Duodenal mucosa (tissue), 2 donors: ENCODE measurements around the gene TTC16.

Source experiments
- H3K27ac ChIP-seq: one replicate; pipeline ENCODE4 v1.7.0; 2013; ENCODE audit warnings: low read depth, low read length
- H3K27me3 ChIP-seq, 2 donors: one replicate each; pipeline ENCODE4 v1.7.0; 2013; ENCODE audit warnings: low read length in 2 of 2, control low read depth in 1 of 2; ENCODE audit not compliant: insufficient read depth in 2 of 2, control insufficient read depth in 1 of 2
- H3K36me3 ChIP-seq, 2 donors: one replicate each; pipeline ENCODE4 v1.7.0; 2013; ENCODE audit warnings: low read length in 2 of 2, control low read depth in 1 of 2; ENCODE audit not compliant: insufficient read depth in 2 of 2, control insufficient read depth in 1 of 2
- H3K4me1 ChIP-seq, 2 donors: one replicate each; pipeline ENCODE4 v1.7.0; 2013; ENCODE audit warnings: low read length in 2 of 2, control low read depth in 1 of 2; ENCODE audit not compliant: insufficient read depth in 2 of 2, control insufficient read depth in 1 of 2
- H3K4me3 ChIP-seq, 2 donors: one replicate each; pipeline ENCODE4 v1.7.0; 2013; ENCODE audit warnings: low read length in 2 of 2, low read depth in 1 of 2
- H3K9ac ChIP-seq, 2 donors: one replicate each; pipeline ENCODE4 v1.7.0; 2013; ENCODE audit warnings: low read length in 2 of 2, low read depth in 1 of 2
- H3K9me3 ChIP-seq, 2 donors: one replicate each; pipeline ENCODE4 v1.7.0; 2013; ENCODE audit warnings: low read length in 2 of 2, control low read depth in 1 of 2; ENCODE audit not compliant: control insufficient read depth in 1 of 2

Gene TTC16

GRCh38 chr9:127739614-127740330, 23.9 kb downstream of the TTC16 start:
- Histone ChIP-seq H3K27me3 (peaks cover 4 to 7% of the 10 kb centered on the region in 2 donors), H3K36me3 (peaks cover 0 to 8% of the 10 kb centered on the region in 2 donors), H3K9me3 (no peaks in the 10 kb centered on the region), H3K9ac (no peak overlapping the region), H3K27ac (no peak overlapping the region), H3K4me3 (no peak overlapping the region), H3K4me1 (peaks cover 5 to 14% of the 10 kb centered on the region in 2 donors)

GRCh38 chr9:127741831-127742434, 26.1 kb downstream of the TTC16 start:
- peaks cover 0 to 11% of the 10 kb centered on the region in 2 donors for H3K36me3 ChIP-seq
- no peak overlapping the region for H3K9ac ChIP-seq
- no peak overlapping the region for H3K27ac ChIP-seq
- peaks cover 5 to 7% of the 10 kb centered on the region in 2 donors for H3K4me1 ChIP-seq
- H3K4me3 ChIP-seq, result no peak overlapping the region
- H3K9me3 ChIP-seq, result no peaks in the 10 kb centered on the region
- H3K27me3 ChIP-seq, result peaks cover 4 to 7% of the 10 kb centered on the region in 2 donors

- peaks cover 0 to 15% of the 10 kb centered on the region in 2 donors for H3K36me3 ChIP-seq
- H3K4me1 ChIP-seq, result peaks cover 5 to 7% of the 10 kb centered on the region in 2 donors
- H3K4me3 ChIP-seq, result no peak overlapping the region
- H3K9ac ChIP-seq, result no peak overlapping the region
- H3K9me3 ChIP-seq, result no peaks in the 10 kb centered on the region
- H3K27me3 ChIP-seq, result peaks cover 4 to 7% of the 10 kb centered on the region in 2 donors
- no peak overlapping the region for H3K27ac ChIP-seq
Observed at GRCh38 chr9:127742435-127743088, 26.7 kb downstream of the TTC16 start.

GRCh38 chr9:127744398-127745110, 28.7 kb downstream of the TTC16 start:
- Histone ChIP-seq H3K9me3 (no peaks in the 10 kb centered on the region), H3K4me1 (peaks cover 5 to 7% of the 10 kb centered on the region in 2 donors), H3K9ac (no peak overlapping the region), H3K27me3 (peaks cover 4 to 7% of the 10 kb centered on the region in 2 donors), H3K27ac (no peak overlapping the region), H3K4me3 (no peak overlapping the region), H3K36me3 (peaks cover 4 to 26% of the 10 kb centered on the region in 2 donors)

- no peaks in the 10 kb centered on the region for H3K4me1 ChIP-seq
- H3K9ac ChIP-seq, result no peak overlapping the region
- peaks cover 4 to 27% of the 10 kb centered on the region in 2 donors for H3K36me3 ChIP-seq
- H3K4me3 ChIP-seq, result no peak overlapping the region
- peaks cover 7 to 8% of the 10 kb centered on the region in 2 donors for H3K27me3 ChIP-seq
- H3K27ac ChIP-seq, result no peak overlapping the region
- H3K9me3 ChIP-seq, result no peaks in the 10 kb centered on the region
Observed at GRCh38 chr9:127746959-127747569, 31.2 kb downstream of the TTC16 start.

GRCh38 chr9:127749090-127749787, 33.4 kb downstream of the TTC16 start:
- no peaks in the 10 kb centered on the region for H3K4me1 ChIP-seq
- H3K4me3 ChIP-seq, result no peak overlapping the region
- H3K9me3 ChIP-seq, result no peaks in the 10 kb centered on the region
- peaks cover 4 to 27% of the 10 kb centered on the region in 2 donors for H3K36me3 ChIP-seq
- H3K27me3 ChIP-seq, result peaks cover 0 to 3% of the 10 kb centered on the region in 2 donors
- H3K27ac ChIP-seq, result no peak overlapping the region
- no peak overlapping the region for H3K9ac ChIP-seq

DNA sequence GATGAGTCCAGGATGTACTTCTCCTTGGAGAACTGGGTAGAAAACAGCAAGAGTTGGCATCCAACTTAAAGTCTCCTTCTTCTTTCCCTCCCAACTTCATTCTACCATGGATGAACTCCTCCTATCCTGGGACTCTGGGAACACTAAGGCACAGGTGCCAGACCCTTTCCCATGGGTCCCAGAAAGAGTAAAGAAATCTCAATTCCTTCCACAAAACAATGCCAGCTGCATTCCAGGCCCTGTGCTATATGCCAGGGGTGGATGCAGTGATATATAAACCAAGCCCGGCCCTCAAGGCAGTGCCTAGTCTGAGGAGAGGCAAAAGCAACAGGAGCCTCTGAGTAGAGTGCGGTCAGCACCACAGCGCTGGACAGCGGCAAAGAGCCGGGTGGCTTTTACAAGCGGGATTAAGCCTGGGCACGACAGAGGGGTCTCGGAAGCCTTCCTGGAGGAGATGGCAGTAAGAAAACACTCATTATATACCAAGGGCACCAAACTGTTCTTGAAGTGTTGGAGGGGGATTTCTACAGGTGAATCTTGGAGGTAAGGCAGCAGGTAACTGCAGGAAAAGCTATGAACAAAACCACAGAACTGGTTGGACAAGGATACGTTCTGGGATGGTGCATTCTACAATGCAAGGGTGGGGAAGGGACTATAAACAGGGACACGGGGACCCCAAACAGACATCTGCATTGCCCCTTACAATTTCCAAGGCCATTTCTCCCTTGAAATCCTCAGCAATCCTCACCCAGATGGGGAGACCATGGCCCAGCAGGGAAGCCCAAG, 35.6 kb downstream of the TTC16 start:
- no peak overlapping the region for H3K9ac ChIP-seq
- H3K36me3 ChIP-seq, result peaks cover 4 to 24% of the 10 kb centered on the region in 2 donors
- H3K27me3 ChIP-seq, result peaks cover 0 to 7% of the 10 kb centered on the region in 2 donors
- H3K4me3 ChIP-seq, result no peak overlapping the region
- H3K4me1 ChIP-seq, result no peaks in the 10 kb centered on the region
- H3K9me3 ChIP-seq, result no peaks in the 10 kb centered on the region
- H3K27ac ChIP-seq, result no peak overlapping the region

GRCh38 chr9:127753148-127753547, 37.3 kb downstream of the TTC16 start:
- no peak overlapping the region for H3K9ac ChIP-seq
- no peaks in the 10 kb centered on the region for H3K4me1 ChIP-seq

GRCh38 chr9:127753622-127754021, 37.7 kb downstream of the TTC16 start:
- Histone ChIP-seq H3K4me3 (no peak overlapping the region), H3K9ac (no peak overlapping the region), H3K36me3 (peaks cover 0 to 17% of the 10 kb centered on the region in 2 donors), H3K9me3 (no peaks in the 10 kb centered on the region), H3K27ac (no peak overlapping the region), H3K4me1 (no peaks in the 10 kb centered on the region), H3K27me3 (peaks cover 0 to 7% of the 10 kb centered on the region in 2 donors)

More at GRCh38 chr9:127753148-127753547, 37.3 kb downstream of the TTC16 start:
- peaks cover 0 to 7% of the 10 kb centered on the region in 2 donors for H3K27me3 ChIP-seq
- no peak overlapping the region for H3K27ac ChIP-seq
- peaks cover under 1 to 20% of the 10 kb centered on the region in 2 donors for H3K36me3 ChIP-seq
- H3K4me3 ChIP-seq, result no peak overlapping the region
- H3K9me3 ChIP-seq, result no peaks in the 10 kb centered on the region
